Measurements from ENCODE around the gene WNT16. TPM values are rescaled to one million over a fixed set of nuclear protein-coding genes. Genes with fewer than 3 reads are reported as not detected.

WNT16 gene
- total RNA-seq, 1 donor from 2014 or later = not detected

GRCh38 chr7:121384265-121384664, 55.5 kb downstream of the WNT16 start:
- H3K36me3 Mint-ChIP-seq (ENCODE audit: low read depth) = no peaks in the 10 kb centered on the region
- DNase-seq (ENCODE audit: low spot score) = no peak

GRCh38 chr7:121385056-121385799, 56.4 kb downstream of the WNT16 start:
- Mint-ChIP-seq H3K4me1 (ENCODE audit: low read depth) (peaks cover 55% of the 10 kb centered on the region), H3K27ac (ENCODE audit: unreplicated experiment) (peak overlapping the region; percentile 27)

More at GRCh38 chr7:121384265-121384664, 55.5 kb downstream of the WNT16 start:
- TF ChIP-seq CTCF (IDR thresholded peaks at IDR 0.05) = no peak
- peaks cover 47% of the 10 kb centered on the region for H3K4me1 Mint-ChIP-seq (ENCODE audit: low read depth)
- H3K4me3 Mint-ChIP-seq (ENCODE audit: unreplicated experiment) = no peak overlapping the region
- H3K9me3 Mint-ChIP-seq (ENCODE audit: low read depth) = no peaks in the 10 kb centered on the region
- H3K27ac Mint-ChIP-seq (ENCODE audit: unreplicated experiment) = no peak overlapping the region
- no peaks in the 10 kb centered on the region for H3K27me3 Mint-ChIP-seq (ENCODE audit: low read depth)

GRCh38 chr7:121385800-121386179, 57.0 kb downstream of the WNT16 start:
- DNase-seq (ENCODE audit: low spot score) = no peak
- H3K27ac Mint-ChIP-seq (ENCODE audit: unreplicated experiment) = no peak overlapping the region
- H3K27me3 Mint-ChIP-seq (ENCODE audit: low read depth) = no peaks in the 10 kb centered on the region
- TF ChIP-seq CTCF (IDR thresholded peaks at IDR 0.05) = no peak
- H3K9me3 Mint-ChIP-seq (ENCODE audit: low read depth) = no peaks in the 10 kb centered on the region
- H3K36me3 Mint-ChIP-seq (ENCODE audit: low read depth) = no peaks in the 10 kb centered on the region
- H3K4me1 Mint-ChIP-seq (ENCODE audit: low read depth) = peaks cover 56% of the 10 kb centered on the region
- H3K4me3 Mint-ChIP-seq (ENCODE audit: unreplicated experiment) = no peak overlapping the region

More at GRCh38 chr7:121385056-121385799, 56.4 kb downstream of the WNT16 start:
- DNase-seq (ENCODE audit: low spot score) = no peak
- Mint-ChIP-seq H3K9me3 (ENCODE audit: low read depth) (no peaks in the 10 kb centered on the region), H3K36me3 (ENCODE audit: low read depth) (no peaks in the 10 kb centered on the region), H3K27me3 (ENCODE audit: low read depth) (no peaks in the 10 kb centered on the region), H3K4me3 (ENCODE audit: unreplicated experiment) (no peak overlapping the region)
- TF ChIP-seq CTCF (IDR thresholded peaks at IDR 0.05) = no peak

GRCh38 chr7:121388950-121389349, 60.1 kb downstream of the WNT16 start:
- DNase-seq (ENCODE audit: low spot score) = no peak
- Mint-ChIP-seq H3K4me3 (ENCODE audit: unreplicated experiment) (no peak overlapping the region), H3K27me3 (ENCODE audit: low read depth) (no peaks in the 10 kb centered on the region), H3K4me1 (ENCODE audit: low read depth) (peaks cover 62% of the 10 kb centered on the region), H3K9me3 (ENCODE audit: low read depth) (no peaks in the 10 kb centered on the region), H3K36me3 (ENCODE audit: low read depth) (peaks cover 4% of the 10 kb centered on the region), H3K27ac (ENCODE audit: unreplicated experiment) (peak overlapping the region; percentile 32)
- TF ChIP-seq CTCF (IDR thresholded peaks at IDR 0.05) = no peak

GRCh38 chr7:121390109-121390508, 61.3 kb downstream of the WNT16 start:
- H3K27me3 Mint-ChIP-seq (ENCODE audit: low read depth) = no peaks in the 10 kb centered on the region
- no peak for DNase-seq (ENCODE audit: low spot score)
- H3K4me3 Mint-ChIP-seq (ENCODE audit: unreplicated experiment) = no peak overlapping the region
- no peaks in the 10 kb centered on the region for H3K9me3 Mint-ChIP-seq (ENCODE audit: low read depth)
- no peak overlapping the region for H3K27ac Mint-ChIP-seq (ENCODE audit: unreplicated experiment)
- TF ChIP-seq CTCF (IDR thresholded peaks at IDR 0.05) = no peak
- H3K4me1 Mint-ChIP-seq (ENCODE audit: low read depth) = peaks cover 54% of the 10 kb centered on the region
- H3K36me3 Mint-ChIP-seq (ENCODE audit: low read depth) = peaks cover 4% of the 10 kb centered on the region
